ENCODE results near the gene MAPK8IP3.

DNA sequence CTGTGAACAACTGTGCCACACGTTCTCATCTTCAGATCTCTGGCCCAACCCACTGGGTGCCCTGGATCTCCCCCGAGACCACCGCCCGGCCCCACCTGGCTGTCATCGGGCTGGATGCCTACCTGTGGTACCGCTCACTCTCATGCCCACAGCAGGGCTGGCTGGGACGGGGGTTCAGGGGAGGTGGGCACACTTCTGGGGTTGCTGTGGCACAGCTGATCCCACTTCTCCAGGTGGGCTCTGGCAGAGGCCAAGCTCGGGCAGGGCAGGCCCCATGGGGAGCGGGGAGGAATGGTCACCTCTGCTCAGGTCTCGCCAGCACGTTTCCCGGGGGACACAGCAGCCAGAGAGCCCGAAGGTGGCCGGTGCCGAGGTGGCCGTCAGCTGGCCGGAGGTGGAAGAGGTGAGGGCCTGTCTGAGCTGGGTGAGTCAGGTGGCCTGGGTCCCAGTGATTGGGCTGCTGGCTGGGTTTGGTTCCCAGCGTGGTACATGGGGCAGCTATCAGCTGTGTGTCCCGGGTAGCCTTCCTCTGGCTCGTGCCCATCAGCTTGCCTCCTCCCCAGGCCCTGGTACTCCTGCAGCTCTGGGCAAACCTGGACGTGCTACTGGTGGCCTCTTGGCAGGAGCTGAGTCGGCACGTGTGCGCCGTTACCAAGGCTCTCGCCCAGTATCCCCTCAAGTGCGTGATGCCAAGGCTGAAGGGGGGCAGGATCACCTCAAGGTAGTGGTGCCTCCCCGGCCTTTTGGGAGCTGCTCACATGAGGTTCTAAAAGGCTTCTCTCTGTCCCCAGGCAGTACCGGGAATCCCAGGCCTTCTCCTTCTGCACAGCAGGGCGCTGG is 69.2 kb downstream of the MAPK8IP3 start:
- TF ChIP-seq POLR2AphosphoS5 (IDR thresholded peaks at IDR 0.05): no peak
- TF ChIP-seq, protein P1, sequence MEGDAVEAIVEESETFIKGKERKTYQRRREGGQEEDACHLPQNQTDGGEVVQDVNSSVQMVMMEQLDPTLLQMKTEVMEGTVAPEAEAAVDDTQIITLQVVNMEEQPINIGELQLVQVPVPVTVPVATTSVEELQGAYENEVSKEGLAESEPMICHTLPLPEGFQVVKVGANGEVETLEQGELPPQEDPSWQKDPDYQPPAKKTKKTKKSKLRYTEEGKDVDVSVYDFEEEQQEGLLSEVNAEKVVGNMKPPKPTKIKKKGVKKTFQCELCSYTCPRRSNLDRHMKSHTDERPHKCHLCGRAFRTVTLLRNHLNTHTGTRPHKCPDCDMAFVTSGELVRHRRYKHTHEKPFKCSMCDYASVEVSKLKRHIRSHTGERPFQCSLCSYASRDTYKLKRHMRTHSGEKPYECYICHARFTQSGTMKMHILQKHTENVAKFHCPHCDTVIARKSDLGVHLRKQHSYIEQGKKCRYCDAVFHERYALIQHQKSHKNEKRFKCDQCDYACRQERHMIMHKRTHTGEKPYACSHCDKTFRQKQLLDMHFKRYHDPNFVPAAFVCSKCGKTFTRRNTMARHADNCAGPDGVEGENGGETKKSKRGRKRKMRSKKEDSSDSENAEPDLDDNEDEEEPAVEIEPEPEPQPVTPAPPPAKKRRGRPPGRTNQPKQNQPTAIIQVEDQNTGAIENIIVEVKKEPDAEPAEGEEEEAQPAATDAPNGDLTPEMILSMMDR (IDR thresholded peaks at IDR 0.05): no peak
- TF ChIP-seq POLR2A (IDR thresholded peaks at IDR 0.05): no peak

All from suprapubic skin (tissue), 4 donors.